ENCODE measurements around the gene AMN. TPM values are rescaled to one million over a fixed set of nuclear protein-coding genes. Genes with fewer than 3 reads are reported as not detected.
"Not testable (repeated sequence)": the region's sequence is repeated elsewhere in the genome, so short reads cannot be mapped to it uniquely, and the experiment has no call there.

AMN gene
- 0.49 TPM for polyA plus RNA-seq (2013, experiment 1 of 2; ENCODE audit: insufficient read length)
- polyA plus RNA-seq (2013, experiment 2 of 2; ENCODE audit: insufficient read length), result 0.41 TPM

GRCh38 chr14:102922490-102923200 lies at the start of gene AMN:
AMN (plus strand) TSS chr14:102922663; CDS start chr14:102922689, 26 bp downstream.
- DNase-seq, result peak; percentile 7

- no peak for DNase-seq
Measured at GRCh38 chr14:102873131-102873530, 49.3 kb upstream of the AMN start.

GRCh38 chr14:102873546-102874061 lies 48.9 kb upstream of the AMN start:
- no peak for DNase-seq

- DNase-seq, result peak; percentile 11
Measured at GRCh38 chr14:102875652-102876051, 46.8 kb upstream of the AMN start.

GRCh38 chr14:102877511-102877910 lies 45.0 kb upstream of the AMN start:
- DNase-seq, result not testable (repeated sequence)

- no peak for DNase-seq
Measured at GRCh38 chr14:102878174-102878969, 44.1 kb upstream of the AMN start.

- peak; percentile 19 for DNase-seq
Measured at GRCh38 chr14:102878970-102879460, 43.4 kb upstream of the AMN start.

GRCh38 chr14:102882226-102882906 lies 40.1 kb upstream of the AMN start:
- DNase-seq, result no peak

GRCh38 chr14:102883089-102883541 lies 39.3 kb upstream of the AMN start:
- no peak for DNase-seq

- DNase-seq, result no peak
Measured at GRCh38 chr14:102883554-102883953, 38.9 kb upstream of the AMN start.

GRCh38 chr14:102885737-102886447 lies 36.6 kb upstream of the AMN start:
- DNase-seq, result no peak

- no peak for DNase-seq
Measured at GRCh38 chr14:102888748-102889147, 33.7 kb upstream of the AMN start.

- no peak for DNase-seq
Measured at GRCh38 chr14:102889615-102890014, 32.8 kb upstream of the AMN start.

GRCh38 chr14:102891111-102891510 lies 31.4 kb upstream of the AMN start:
- no peak for DNase-seq

- DNase-seq, result peak; percentile 42
Measured at GRCh38 chr14:102891556-102891955, 30.9 kb upstream of the AMN start.

GRCh38 chr14:102892651-102893050 lies 29.8 kb upstream of the AMN start:
- DNase-seq, result no peak

GRCh38 chr14:102893452-102893851 lies 29.0 kb upstream of the AMN start:
- DNase-seq, result peak; percentile 96

- not testable (repeated sequence) for DNase-seq
Measured at GRCh38 chr14:102896735-102897134, 25.7 kb upstream of the AMN start.

- DNase-seq, result no peak
Measured at GRCh38 chr14:102897299-102898027, 25.0 kb upstream of the AMN start.

- no peak for DNase-seq
Measured at GRCh38 chr14:102898298-102898697, 24.2 kb upstream of the AMN start.

Measured in fibroblast of skin of scalp (primary cell).